Measurements from ENCODE around the gene PDE9A.
"Not testable (repeated sequence)": the region's sequence is repeated elsewhere in the genome, so short reads cannot be mapped to it uniquely, and the experiment has no call there.

DNA sequence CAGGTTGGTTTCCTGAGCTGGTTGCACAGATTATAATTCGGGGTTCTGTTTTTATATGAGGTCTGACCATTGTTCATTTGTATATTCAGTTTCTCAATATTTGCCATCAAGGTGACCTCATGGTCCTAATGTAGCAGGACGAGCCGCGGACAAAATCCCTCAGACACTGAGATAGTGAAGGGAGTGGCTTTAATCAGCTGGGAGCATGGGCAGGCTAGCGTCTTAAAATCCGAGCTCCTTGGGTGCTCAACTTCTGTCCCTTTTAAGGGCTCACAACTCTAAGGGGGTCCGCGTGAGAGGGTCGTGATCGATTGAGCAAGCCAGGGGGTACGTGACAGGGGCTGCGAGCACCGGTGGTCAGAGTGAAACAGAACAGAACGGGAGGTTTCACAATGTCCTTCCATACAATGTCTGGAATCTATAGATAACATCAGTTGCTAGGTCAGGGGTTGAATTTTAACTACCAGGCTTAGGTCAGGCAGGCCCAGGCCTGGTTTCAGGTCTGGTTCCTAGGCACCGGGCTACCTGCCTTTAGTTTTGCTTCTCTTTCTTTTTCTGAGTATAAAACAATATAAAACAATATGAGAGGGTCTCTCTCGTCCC, 154.0 kb downstream of the PDE9A start:
- TF ChIP-seq EZH2 (IDR thresholded peaks at IDR 0.05; ENCODE audit: borderline replicate concordance, low read depth, low read length, severe bottlenecking) = not testable (repeated sequence)
- TF ChIP-seq, protein P1, sequence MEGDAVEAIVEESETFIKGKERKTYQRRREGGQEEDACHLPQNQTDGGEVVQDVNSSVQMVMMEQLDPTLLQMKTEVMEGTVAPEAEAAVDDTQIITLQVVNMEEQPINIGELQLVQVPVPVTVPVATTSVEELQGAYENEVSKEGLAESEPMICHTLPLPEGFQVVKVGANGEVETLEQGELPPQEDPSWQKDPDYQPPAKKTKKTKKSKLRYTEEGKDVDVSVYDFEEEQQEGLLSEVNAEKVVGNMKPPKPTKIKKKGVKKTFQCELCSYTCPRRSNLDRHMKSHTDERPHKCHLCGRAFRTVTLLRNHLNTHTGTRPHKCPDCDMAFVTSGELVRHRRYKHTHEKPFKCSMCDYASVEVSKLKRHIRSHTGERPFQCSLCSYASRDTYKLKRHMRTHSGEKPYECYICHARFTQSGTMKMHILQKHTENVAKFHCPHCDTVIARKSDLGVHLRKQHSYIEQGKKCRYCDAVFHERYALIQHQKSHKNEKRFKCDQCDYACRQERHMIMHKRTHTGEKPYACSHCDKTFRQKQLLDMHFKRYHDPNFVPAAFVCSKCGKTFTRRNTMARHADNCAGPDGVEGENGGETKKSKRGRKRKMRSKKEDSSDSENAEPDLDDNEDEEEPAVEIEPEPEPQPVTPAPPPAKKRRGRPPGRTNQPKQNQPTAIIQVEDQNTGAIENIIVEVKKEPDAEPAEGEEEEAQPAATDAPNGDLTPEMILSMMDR (IDR thresholded peaks at IDR 0.05; ENCODE audit: borderline replicate concordance, extremely low read depth, low read length, poor library complexity, severe bottlenecking) = not testable (repeated sequence)

Measured in DND-41 (cell line).